Kidney epithelial cell (primary cell): ENCODE measurements around the gene KLF6. TPM values are rescaled to one million over a fixed set of nuclear protein-coding genes. Genes with fewer than 3 reads are reported as not detected.
A peak's percentile ranks its signal among the peaks of the same experiment; 100 is the strongest.

Experiments used
- DNase-seq: peaks from one replicate; pipeline ENCODE4 v3.0.0-alpha.2; 2010; ENCODE audit warnings: low read depth
- H3K27me3 ChIP-seq: 2 replicates; pipeline ENCODE4 v1.6.0; 2011; ENCODE audit warnings: low read length; ENCODE audit not compliant: control insufficient read depth, insufficient read depth
- H3K36me3 ChIP-seq: 2 replicates; pipeline ENCODE4 v1.5.1; 2011; ENCODE audit warnings: low read length; ENCODE audit not compliant: control insufficient read depth, insufficient read depth
- H3K4me3 ChIP-seq: 2 replicates; pipeline ENCODE4 v1.5.1; 2011; ENCODE audit warnings: low read depth, mild to moderate bottlenecking, control low read depth, low read length
- CTCF ChIP-seq: IDR thresholded peaks from 2 replicates; pipeline ENCODE4 v1.5.1; 2011; ENCODE audit warnings: mild to moderate bottlenecking, moderate library complexity, low read length, control low read depth, inconsistent platforms; ENCODE audit not compliant: insufficient read depth, poor library complexity, severe bottlenecking
- total RNA-seq: library from RNA; depleted of rRNA; stranded (reverse); fragments of >200 nt; gene quantifications from 2 replicates; pipeline ENCODE4 v1.2.3, GENCODE V29; 2015

KLF6 gene
- total RNA-seq, 1 donor from 2014 or later: 125 TPM

- Histone ChIP-seq H3K4me3 (no peak overlapping the region), H3K36me3 (no peaks in the 10 kb centered on the region), H3K27me3 (no peaks in the 10 kb centered on the region)
- no peak for TF ChIP-seq CTCF
- DNase-seq: no peak
Measured at GRCh38 chr10:3747248-3747960, 37.6 kb downstream of the KLF6 start.

GRCh38 chr10:3746634-3747033 is 38.4 kb downstream of the KLF6 start:
- Histone ChIP-seq H3K4me3 (no peak overlapping the region), H3K27me3 (no peaks in the 10 kb centered on the region), H3K36me3 (no peaks in the 10 kb centered on the region)
- no peak for TF ChIP-seq CTCF
- DNase-seq: no peak

GRCh38 chr10:3745521-3745920 is 39.5 kb downstream of the KLF6 start:
- no peak overlapping the region for H3K4me3 ChIP-seq
- TF ChIP-seq CTCF: no peak
- no peak for DNase-seq
- H3K36me3 ChIP-seq: no peaks in the 10 kb centered on the region
- H3K27me3 ChIP-seq: no peaks in the 10 kb centered on the region

GRCh38 chr10:3741688-3742461 is 43.1 kb downstream of the KLF6 start:
- H3K36me3 ChIP-seq: no peaks in the 10 kb centered on the region
- no peak overlapping the region for H3K4me3 ChIP-seq
- TF ChIP-seq CTCF: no peak
- no peaks in the 10 kb centered on the region for H3K27me3 ChIP-seq
- DNase-seq: no peak

- DNase-seq: peak; percentile 94
- Histone ChIP-seq H3K4me3 (no peak overlapping the region), H3K36me3 (no peaks in the 10 kb centered on the region), H3K27me3 (no peaks in the 10 kb centered on the region)
- TF ChIP-seq CTCF: no peak
Measured at GRCh38 chr10:3740157-3740871, 44.7 kb downstream of the KLF6 start.
